T-helper 2 cell treated with Interferon-gamma antibody and Interleukin-4, amounts not matched to agents 100 ng/mL and 5 ng/mL, for 36 hours (primary cell): ENCODE measurements around the gene AMZ2. TPM values are rescaled to one million over a fixed set of nuclear protein-coding genes. Genes with fewer than 3 reads are reported as not detected.
"Not testable (repeated sequence)": the region's sequence is repeated elsewhere in the genome, so short reads cannot be mapped to it uniquely, and the experiment has no call there.

Experiments used
- intact Hi-C: fragments of 100-400 bp; cut with micrococcal nuclease; formaldehyde crosslinking; loops from one replicate; pipeline ENCODE4 v1.15.1; 2023
- total RNA-seq: library from RNA; stranded (reverse); gene quantifications from 2 replicates; pipeline ENCODE4 v1.2.3, GENCODE V29; 2022

AMZ2 gene
- total RNA-seq, 1 donor from 2014 or later: 79.7 TPM

DNA sequence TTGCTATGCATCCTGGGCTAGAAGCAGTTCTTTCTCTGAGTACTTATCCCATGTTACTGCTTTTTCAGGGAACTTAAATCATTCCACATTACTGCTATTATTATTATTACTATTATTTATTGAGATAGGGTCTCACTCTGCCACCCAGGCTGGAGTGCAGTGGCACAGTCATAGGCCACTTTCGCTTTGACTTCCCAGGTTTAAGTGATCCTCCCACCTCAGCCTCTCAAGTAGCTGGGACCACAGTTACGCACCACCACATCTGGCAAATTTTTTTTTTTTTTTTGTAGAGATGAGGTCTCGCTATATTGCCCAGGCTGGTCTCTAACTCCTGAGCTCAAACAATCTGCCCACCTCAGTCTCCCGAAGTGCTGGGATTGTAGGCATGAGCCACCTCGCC lies 28.4 kb upstream of the AMZ2 start:
- intact Hi-C loops: not testable (repeated sequence)

DNA sequence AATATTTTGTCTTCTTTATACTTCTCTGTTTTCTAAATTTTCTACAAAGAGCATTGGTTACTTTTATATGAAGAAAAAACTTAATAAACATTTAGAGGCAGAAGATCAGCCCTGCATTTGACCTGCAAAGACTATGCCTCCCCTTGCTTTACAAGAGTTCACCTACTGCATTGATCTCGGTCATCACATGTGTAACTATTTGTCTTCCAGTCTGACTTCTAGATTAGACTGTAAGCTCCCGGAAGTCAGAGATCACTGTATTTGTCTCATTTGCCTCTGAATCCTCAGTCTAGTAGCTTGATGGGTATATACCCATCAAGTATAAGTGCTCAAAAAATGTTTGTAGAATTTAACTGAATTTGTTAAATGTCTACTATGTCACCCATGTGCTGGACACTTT lies 27.7 kb upstream of the AMZ2 start:
- intact Hi-C loops: not testable (repeated sequence)

DNA sequence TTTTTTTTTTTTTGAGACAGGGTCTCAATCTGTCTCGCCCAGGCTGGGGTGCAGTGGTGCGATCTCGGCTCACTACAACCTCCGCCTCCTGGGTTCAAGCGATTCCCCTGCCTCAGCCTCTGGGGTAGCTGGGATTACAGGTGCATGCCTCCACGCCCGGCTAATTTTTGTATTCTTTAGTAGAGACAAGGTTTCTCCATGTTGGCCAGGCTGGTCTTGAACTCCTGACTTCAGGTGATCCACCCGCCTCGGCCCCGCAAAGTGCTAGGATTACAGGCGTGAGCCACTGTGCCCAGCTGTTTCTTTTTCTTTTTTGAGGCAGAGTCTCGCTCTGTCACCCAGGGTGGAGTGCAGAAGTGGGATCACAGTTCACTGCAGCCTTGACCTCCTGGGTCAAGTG lies 27.1 kb upstream of the AMZ2 start:
- intact Hi-C loops: not testable (repeated sequence)

DNA sequence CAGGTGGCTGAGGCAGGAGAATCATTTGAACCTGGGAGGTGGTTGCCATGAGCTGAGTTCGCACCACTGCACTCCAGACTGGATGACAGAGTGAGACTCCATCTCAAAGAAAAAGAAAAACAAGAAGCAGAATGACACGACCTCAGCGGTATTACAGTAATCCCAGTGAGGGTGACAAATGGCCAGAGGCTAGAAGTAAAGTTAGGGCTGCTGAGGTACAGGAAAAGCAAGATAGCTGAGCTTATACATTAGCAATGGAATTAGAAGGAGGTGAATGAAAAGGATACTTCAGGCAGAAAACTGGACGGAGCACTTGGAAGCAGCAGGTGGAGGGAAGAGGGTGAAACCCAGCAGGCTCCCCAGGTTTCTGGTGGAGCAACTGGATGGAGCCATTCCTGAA lies 26.1 kb upstream of the AMZ2 start:
- intact Hi-C loops: no loop called here

DNA sequence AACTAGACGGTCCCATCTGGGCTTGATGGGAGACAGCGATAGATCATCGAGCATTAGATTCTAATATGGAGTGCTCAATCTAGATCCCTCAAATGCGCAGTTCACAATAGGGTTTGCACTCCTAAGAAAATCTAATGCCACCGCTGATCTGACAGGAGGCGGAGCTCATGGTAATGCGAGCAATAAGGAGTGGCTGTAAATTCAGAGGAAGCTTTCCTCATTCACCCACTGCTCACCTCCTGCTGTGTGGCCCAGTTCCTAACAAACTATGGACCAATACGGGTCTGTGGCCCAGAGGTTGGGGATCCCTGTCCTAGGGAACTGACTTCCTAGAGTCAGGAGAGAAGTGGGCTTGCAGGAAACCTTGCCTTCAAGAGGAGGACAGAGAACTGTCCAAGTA lies 25.2 kb upstream of the AMZ2 start:
- intact Hi-C loops: no loop called here

DNA sequence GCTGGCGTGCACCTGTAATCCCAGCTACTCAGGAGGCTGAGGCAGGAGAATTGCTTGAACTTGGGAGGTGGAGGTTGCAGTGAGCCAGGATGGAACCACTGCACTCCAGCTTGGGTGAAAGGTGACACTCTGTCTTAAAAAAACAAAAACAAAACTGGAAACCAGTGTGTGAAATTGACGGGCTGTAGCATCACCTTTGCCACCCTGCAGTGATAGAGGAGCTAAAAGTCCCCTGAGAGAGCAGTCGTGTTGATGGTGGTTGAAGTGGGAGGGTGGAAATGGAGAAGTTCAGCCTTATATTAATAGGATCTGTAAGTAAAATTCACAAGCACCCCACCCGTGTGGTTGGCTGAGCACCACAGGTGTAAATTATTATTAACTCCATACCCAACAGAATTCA lies 22.8 kb upstream of the AMZ2 start:
- intact Hi-C loops: not testable (repeated sequence)

DNA sequence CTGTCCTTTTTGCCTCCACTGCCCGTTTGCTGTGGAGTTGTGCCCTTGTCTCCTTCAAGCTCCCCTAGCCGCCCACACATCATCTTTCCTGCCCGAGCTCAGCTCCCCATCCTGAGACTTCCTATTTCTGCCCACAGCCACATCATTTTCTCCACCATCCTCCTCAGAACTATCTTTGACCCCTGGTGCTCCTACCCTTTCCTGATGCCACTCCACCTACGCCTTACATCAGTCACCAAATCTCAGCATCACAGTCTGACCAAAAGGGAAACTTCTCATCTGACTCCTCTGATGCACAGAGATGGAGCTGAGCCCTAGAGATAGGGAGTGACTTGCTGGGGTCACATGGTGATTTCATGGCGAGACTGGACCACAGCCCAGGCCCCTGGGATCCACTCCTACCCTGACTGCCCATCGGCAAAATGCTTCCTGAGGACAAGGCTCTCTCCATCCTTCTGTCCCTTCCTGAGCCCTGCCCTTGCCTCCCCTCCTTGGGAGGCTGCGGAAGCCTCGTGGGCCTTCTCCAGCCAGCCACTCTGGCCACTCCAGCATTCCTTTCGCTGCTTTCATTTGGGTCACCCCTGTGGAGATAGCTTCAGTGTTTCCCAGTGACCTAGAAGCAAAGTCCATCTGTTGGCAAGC lies 19.7 kb upstream of the AMZ2 start:
- intact Hi-C loops: not testable (repeated sequence)

DNA sequence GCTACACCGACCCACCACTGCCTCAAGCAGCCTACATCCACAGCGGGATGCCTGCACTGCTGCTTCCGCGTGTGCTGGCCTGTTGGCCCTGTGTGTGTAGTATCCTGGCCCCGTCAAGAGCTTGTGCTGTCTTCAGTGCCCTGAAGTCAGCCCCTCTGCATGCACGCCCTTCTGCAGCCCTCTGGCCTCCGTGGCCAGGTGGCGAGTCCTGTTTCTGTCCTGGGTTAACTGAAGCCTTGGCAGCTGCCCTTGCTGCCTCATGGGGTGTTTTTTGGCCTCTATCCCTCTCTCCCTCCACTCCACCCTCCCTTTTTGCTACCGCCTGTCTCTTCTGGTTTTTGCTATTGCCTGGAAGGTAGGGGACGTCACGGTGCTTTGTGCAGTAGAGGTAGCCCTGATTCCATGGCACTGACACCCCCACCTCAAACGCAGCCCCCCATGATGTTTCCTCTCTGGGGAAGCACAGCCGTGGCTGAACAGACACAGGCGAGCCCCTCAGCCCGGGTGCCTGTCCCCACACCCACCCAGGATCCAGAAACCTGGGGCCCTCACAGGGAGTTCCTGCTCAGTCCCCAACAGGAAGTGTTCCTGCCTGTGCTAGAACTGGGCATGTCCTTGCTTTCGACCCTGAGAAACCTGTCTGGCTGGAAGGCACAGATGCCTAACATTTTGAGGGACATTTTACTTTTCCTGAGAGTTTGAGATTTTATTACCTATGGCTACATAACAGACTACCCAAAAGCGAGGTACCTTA lies 18.8 kb upstream of the AMZ2 start:
- intact Hi-C loops: no loop called here

DNA sequence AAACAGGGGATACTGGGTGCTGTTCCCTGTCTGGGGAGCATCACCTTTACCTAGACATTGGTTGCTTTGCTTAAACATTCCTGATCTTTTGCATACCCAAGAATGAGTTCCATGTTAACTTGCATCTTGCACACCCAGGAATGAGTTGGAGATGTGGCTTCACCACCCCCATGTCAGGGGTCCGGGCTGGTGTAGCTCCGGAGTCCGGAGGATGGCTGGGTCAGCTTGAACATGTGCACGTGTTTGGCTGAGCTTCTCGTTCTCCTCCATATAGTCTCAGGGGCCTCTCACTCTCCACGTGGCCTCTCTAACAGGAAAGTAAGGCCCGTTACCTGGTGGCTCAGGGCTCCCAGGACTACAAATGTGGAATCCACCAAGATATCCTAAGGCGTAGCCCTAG lies 18.2 kb upstream of the AMZ2 start:
- intact Hi-C loops: no loop called here

DNA sequence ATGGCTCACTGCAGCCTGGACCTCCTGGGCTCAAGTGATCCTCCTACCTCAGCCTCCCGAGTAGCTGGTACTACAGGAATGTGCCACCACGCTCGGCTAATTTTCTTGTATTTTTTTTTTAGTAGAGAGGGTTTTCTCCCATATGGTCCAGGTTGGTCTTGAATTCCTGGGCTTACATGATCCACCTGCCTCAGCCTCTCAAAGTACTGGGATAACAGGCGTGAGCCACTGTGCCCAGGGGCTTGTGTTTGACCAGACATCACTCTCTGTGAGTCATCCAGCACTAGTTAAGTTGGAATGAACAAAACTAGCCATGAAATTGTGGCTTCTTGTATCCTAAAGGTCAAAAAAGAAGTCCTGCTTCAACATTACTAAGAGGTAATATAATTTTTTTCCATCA lies 16.7 kb upstream of the AMZ2 start:
- intact Hi-C loops: not testable (repeated sequence)

DNA sequence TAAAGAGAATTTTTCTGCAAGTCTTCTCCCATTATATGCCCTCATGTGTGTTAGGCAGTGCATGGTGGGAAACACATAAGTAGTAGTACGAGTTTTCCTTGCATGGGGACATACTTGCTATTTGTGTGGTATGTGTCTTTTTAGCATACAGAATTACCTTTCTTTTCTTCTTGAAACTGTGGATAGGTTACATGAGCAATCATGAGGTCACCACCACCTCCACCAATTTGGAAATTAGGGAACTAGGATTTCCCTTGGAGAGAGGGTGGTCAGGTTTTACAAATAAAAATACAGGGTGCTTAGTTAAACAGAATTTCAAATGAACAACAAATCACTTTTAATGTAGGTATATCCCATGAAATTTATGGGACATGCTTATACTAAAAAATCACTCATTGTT lies 16.3 kb upstream of the AMZ2 start:
- intact Hi-C loops: no loop called here

DNA sequence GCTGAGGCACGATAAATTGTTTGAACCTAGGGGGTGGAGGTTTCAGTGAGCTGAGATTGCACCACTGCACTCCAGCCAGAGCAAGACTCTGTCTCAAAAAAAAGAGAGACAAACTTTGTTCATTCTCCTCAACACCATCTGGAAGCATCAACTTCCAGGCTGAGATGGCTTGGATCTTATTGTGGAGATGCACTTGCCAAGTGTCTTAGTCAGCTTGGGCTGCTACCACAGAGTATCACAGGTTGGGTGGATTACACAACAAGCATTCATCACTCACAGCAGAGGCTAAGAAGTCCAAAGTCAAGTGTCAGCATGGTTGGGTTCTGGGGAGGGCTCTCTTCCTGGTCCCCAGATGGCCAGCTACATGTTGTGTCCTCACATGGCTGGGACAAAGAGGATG lies 15.1 kb upstream of the AMZ2 start:
- intact Hi-C loops: not testable (repeated sequence)

DNA sequence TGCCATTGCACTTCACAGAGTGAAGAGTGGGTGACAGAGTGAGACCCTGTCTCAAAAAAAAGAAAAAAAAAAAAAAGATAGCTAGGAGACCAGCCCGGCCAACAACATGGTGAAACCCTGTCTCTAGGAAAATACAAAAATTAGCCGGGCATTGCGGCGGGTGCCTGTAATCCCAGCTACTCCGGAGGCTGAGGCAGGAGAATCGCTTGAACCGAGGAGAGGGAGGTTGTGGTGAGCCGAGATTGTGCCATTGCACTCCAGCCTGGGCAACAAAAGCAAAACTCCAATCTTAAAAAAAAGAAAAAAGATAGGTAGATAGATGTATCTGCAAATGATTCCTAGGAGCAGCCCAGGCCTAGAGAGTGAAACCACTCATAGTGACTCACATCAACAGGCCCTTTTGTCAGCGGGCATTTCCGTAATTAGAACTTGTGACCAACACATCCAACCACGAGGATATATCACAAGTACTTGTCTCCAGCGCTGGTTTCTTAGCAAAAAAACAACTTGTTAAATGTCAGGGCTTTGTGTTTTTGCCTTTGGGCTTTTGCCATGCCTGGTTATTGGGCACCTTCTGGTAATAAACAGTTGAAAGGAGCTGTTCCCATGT lies 13.0 kb upstream of the AMZ2 start:
- intact Hi-C loops: not testable (repeated sequence)

DNA sequence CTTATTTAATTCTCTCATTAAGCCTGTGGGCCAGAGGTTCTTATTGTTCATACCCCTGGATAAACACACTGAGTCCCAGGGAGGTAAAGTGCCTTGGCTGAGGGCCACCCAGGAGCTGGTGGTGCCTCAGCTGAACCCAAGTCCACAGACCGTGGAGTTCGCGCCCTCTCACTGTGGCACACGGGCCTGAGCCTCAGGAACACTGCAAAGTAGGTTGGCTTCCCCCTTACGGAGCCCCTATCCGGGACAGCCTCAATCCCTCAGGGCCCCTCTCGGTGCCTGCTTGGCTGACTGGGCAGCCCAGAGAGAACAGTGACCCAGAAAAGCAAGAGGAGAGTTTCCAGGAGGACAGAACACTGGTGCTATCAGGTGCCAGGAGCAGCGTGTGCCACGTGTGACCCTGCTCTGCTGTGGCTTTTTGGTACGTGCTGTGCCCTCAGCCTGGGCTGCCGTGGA lies 12.5 kb upstream of the AMZ2 start:
- intact Hi-C loops: not testable (repeated sequence)

DNA sequence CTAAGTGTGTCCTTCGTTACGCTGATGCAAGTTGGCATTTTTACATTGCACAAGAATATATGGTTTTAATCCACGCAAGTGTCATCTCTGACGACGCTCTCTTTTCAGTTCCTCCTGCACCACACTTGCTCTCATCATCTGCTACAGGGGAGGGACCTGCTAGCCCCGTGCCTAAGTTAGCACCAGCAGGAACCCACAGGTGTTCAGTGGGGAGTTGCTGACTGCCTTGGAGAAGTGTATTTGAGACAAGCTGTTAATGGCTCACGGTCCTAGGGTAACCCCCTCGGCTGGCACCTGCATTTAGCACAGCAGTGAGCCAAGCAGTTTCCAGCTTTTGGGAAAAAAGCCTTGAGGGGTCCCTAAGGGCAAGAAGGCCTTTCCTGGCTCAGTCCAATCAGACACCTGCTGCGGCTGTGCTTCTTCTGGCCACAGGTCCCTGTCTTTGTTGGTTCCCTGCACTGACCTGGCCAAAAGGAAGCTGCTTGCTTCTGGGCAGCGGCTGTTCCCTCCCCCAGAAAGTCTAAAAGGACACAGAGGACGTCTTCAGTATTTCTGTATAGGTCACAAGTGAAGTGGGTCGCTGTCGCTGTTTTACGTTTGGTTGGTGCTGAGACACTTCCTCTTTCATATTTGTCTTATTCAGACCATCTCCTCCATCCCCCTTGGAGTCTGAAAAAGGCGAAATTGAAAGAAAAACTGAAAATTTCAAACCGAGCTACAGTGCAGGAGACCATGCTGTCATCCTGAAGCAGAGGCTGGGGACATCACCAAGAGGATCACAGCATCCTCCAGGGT lies 10.3 kb upstream of the AMZ2 start:
- intact Hi-C loops: loop anchor here (1.0 kb wide), 2 partner anchors 32 to 54 kb away; partner anchors contain the start of genes ARSG and SLC16A6

DNA sequence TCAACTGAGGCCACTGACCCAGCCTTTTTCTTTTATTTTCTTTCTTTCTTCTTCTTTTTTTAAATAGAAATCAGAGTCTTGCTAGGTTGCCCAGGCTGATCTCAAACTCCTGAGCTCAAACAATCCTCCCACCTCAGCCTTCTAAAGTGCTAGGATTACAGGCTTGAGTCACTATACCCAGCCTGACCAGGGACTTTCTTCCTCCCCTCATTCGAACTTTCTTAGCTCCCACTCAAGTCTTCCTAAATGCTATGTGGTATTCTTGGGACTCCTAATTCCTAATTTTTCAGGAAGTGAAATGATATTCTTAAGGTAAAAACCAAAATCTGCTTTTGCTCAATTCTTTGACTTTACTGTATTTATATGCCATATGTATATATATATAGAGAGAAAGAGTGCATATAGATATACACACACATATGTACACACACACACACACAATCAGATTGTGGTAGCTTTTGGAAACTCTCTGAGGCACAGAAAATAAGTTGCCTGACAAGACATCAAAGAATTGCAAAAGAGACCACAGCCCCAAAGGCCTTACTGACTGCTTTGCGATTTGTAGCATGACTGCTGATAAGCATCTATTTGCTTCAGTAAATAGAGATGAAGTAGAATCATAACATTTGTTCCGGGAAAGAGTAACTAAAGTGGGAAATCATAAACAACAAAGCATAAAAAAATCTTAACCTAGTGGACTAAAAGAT lies 9.5 kb upstream of the AMZ2 start:
- intact Hi-C loops: loop anchor here (1.0 kb wide), 2 partner anchors 33 to 53 kb away; partner anchors contain the start of genes ARSG and SLC16A6

DNA sequence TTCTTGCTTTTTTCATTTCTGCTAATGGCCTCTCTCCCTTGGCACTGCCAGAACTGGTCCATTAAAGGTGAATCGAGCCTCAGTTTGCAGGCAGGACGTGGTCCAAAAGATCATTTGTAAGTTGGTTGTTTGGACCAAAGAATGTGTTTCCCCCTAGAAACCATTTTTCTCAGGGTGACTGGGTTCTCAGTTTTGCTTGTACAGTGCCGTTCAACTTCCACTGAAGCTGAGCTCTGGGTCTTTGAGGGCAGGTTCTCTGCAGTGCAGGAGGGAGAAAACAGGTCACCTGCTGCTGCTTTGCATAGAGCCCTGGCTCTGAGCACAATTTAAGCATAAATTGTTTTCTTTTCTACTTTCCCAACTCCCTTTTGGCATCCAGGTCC lies 9.0 kb upstream of the AMZ2 start:
- intact Hi-C loops: loop anchor here (1.0 kb wide), 3 partner anchors 8 to 52 kb away; partner anchors contain the start of genes ARSG and SLC16A6

DNA sequence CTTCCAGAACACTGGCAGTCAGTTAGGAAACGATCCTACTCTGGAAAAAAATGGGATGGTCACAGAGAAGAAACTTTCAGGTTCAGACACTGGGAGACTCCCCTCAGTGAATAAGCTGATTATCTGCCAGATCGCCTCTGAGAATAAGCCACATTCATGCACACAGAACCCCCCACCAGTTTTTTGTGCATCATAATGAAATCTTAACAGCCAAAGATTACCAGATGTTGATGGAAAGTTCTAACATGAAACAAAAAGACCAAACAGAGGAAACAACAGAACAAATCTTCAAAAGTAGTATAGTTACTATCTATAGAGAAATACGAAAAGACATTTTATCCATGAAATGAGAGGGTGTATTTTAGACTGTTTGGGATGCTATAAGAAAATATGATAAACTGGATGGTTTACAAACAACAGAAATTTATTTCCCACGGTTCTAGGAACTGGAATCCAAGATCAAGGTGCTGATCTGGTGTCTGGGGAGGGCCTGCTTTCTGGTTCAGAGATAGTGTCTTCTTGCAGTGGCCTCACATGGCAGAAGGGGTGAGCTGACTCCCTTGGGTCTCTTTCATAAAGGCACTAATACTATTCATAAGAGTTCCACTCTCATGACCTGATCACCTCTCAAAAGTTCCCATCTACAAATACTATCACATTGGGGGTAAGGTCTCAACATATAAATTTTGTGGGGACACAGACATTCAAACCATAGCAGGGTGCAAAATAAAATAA lies 8.0 kb upstream of the AMZ2 start:
- intact Hi-C loops: loop anchor here (1.0 kb wide), 1 partner anchor 8 kb away; no protein-coding TSS in a partner anchor

DNA sequence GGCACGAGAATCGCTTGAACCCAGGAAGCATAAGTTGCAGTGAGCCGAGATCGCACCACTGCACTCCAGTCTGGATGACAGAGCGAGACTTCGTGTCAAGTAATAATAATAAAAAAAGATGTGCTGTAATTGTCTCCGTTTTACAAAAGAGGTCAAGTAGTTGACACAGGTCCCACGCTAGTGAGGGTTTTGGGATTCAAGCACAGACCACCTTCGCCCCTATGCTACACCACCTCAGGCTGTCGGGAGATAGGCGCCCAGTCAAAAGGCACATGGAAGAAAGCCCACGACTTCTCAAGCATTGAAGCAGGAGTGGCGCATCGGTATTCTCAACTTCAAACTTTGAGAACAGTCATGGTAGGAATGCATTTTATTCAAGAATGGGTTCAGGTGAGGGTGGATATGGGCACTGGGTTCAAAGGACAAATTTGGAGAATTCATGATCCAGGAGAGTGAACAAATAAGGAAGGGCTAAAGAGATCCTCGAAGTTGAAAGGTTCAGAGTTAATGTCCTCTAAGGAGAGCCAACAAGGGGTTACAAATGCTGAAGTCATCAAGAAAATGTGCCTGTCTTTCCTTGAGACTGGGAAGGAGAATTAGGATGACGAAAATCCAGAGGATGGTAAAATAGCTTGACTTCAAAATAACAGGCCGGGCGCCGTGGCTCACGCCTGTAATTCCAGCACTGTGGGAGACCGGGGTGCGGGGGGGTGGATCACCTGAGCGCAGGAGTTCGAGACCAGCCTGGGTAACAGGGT lies 1.4 kb upstream of the AMZ2 start:
- intact Hi-C loops: loop anchor here (1.0 to 5.0 kb wide), 5 partner anchors 7 to 266 kb away; partner anchors contain the start of genes KPNA2, PRKAR1A and WIPI1
